ENCODE data around the gene DCAF4.

The DCAF4 gene

GRCh38 chr14:72894623-72895378 is 31.5 kb upstream of the DCAF4 start:
- DNase-seq = no peak

DNA sequence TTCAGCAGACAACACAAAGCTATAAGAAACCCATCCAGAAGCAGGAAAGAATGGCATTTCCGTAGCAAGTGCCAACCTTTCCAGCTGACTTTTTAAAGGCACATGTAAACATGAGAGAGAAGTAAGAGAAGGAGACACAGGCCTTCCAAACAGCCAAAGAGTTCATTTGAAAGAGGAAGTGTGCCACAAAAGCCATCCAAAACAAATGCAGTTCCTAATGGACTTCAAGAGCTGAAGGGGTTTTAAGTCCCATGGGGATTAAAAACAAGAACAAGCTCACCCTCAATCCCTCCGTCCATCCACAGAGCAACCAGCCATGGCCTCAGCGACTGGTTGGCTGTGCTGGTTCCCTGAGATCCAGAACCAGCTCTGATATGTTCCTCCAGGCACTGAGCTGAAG is 27.8 kb upstream of the DCAF4 start:
- no peak for DNase-seq

DNA sequence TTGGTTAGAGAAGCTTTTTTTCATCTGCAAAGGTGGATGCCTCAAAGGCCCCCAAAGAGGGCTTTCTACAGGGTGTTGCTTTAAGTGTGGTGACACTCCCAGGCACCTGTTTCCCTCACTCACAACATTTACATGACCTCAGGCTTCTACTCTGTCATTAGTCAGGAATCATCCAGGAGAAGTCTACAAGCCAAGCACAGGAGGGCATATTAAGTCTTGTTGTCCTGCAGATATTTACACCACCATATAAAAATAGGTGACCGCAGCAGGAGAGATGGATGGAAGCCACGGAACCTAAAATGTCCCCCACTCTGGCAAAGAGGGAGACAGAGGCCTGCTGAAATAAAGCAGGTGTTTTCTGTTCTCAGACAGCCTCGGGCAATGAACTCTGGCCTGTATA is 24.9 kb upstream of the DCAF4 start:
- no peak for DNase-seq

DNA sequence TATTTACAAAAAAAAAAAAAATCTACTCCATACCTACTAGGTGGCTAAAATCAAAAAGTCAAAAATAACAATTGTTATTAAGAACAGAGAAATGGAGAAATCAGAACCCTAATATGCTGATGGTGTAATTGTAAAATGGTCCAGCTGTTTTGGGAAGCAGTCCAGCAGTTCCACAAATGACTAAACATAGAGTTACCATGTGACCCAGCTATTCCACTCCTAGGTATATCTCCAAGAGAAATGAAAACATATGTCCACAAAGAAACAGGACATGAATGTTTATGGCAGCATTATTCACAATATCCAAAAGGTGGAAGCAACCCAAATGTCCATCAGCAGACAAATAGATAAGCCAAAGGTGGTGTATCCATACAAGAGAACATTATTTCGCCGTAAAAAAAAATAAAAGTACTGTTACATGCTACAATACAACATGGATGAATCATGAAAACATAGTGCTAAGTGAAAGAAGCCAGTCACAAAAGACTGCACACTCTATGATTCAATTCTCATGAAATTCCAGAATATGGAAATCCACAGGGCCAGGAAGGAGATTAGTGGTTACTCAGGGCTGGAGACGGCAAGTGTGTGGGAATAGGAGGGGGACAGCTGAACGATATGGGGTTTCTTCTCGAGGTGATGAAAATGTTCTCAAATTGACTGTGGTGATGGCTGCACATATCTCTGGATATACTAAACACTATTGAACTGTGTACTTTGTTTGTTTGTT is 23.3 kb upstream of the DCAF4 start:
- DNase-seq = no peak

GRCh38 chr14:72903716-72904115 is 22.5 kb upstream of the DCAF4 start:
- no peak for DNase-seq

GRCh38 chr14:72904218-72904617 is 22.0 kb upstream of the DCAF4 start:
- no peak for DNase-seq

GRCh38 chr14:72904840-72905561 is 21.3 kb upstream of the DCAF4 start:
- DNase-seq = no peak

DNA sequence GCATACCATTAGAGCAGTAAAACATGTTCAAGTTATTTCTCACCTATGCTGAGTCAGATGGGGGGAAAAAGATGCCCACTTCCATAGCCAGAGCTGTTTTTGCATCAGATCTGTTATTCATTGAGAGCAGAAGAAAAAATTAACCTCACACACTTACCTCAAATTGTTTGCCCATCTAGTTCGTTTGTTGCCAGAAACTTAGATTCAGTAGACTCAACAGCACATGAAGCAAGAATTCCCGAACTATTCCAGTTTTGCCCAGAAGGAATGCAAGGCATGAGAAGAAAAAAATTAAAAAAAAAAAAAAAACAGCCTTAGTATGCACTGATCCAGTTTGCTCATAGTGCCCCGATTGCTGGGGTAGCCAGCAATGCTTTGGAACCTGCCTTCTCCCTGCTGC is 19.9 kb upstream of the DCAF4 start:
- DNase-seq = no peak

DNA sequence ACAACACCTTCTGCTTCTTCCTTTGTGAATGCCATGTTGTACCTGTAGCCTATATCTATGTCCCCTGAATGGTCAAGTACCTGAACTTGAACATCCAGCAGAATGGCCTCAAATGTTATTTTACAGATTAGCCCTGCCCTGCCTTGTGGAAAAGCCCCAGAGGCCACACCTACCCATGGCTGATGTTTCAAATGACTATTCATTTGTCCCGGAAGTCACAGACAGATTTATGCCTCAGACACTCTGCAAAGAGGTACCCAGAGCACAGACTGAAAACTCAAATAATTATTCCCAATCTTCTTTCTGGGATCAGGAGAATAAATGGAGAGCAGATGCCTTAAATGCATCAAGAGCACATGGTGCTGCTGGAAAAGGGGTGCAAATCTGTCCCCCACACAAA is 19.4 kb upstream of the DCAF4 start:
- DNase-seq = no peak

DNA sequence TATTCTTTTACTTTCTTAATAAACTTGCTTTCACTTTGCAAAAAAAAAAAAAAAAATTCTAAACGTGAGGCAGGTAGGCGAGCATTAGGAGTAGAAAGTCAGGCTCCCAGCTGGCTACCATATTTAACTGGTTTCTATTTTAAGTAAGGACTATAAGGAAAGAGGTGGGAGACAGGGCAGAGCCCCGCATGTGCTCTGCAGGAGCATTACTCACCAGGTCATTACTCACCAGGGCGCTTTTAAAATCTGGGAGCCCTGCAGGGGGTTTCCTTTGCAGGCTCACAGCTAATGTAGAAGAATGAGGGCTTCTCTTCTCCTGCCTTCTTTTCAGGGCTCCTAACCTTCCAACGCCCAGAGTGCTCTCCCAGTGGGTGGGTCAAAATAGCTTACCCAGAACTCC is 18.4 kb upstream of the DCAF4 start:
- no peak for DNase-seq

DNA sequence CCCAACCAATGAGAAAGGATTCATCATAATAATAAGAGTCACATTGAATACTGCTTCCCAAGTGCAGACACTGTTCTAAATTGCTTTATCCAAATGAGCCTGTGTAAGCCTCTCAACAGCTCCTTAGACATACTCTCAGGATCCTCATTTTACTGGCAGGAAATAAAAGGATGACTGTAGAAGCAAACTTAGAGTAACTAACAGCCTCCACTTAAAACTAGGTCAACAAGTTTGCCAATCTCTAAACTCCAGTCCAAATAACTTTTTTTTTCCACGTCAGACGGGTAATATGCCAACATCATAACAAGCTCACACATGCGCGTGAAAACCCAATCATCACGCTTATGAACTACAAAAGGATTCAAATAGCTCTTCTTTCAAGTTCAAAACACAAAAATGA is 17.1 kb upstream of the DCAF4 start:
- no peak for DNase-seq

- no peak for DNase-seq
Measured at GRCh38 chr14:72913809-72914208, 12.5 kb upstream of the DCAF4 start.

GRCh38 chr14:72916174-72916573 is 10.1 kb upstream of the DCAF4 start:
- DNase-seq = no peak

DNA sequence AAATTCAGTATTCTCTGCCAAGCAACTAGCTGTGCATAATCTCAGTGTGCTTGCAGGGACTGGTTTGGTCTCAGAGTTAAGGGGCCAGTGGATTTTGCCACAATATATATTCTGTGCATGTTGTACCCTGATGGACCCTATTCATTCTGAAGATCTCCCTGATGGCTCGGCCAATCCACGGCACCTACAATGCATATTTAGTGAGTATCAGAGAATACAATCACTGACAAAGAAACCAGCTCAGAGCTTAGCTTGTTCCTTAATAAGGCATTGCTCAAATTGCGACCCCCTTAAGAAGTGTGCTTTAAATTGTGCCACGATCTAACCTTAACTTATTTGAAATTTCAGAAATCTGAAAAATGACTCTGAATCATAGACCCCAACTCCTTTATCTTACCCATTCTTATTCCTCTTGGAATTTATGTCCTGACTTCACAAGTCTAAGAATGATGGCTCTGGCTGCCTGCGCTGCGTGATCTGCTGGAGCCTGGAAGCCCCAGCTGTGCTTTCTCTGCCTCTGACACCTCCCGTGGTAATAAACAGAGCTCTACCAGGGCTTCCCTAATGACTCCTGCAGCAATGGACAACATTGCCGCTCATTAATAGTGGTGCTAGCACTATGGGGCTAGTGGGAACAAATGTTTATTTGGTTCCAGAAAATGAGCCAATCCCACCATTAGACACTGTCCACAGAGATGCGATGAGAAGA is 9.0 kb upstream of the DCAF4 start:
- DNase-seq = no peak

GRCh38 chr14:72920008-72920407 is 6.3 kb upstream of the DCAF4 start:
- no peak for DNase-seq

GRCh38 chr14:72921396-72921795 is 4.9 kb upstream of the DCAF4 start:
- no peak for DNase-seq

DNA sequence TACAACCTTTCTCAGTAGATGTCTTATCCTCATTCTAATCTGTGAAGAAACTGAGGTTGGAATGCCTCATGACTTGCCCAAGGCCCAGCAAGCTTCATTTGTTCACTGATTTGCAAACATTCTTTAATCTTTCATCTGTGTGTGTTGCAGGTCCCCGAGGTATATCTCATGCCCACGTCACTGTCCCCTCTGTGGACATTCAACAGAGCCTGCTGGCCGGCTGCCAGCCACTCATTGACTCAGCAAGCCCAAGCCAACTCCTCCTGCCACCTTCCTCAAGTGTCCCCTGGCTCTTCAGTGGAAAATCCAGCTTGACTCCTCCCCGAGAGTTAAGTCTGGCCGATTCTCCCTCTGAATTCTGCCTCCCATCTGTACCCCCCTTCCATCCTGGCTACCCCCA is 1.9 kb upstream of the DCAF4 start:
- no peak for DNase-seq

GRCh38 chr14:72925171-72925759 is 999 bp upstream of the DCAF4 start:
- no peak for DNase-seq

GRCh38 chr14:72925815-72926291 is 411 bp upstream of the DCAF4 start:
- DNase-seq = peak; percentile 78

GRCh38 chr14:72928872-72929271 is 2.6 kb downstream of the DCAF4 start:
- DNase-seq = no peak

DNA sequence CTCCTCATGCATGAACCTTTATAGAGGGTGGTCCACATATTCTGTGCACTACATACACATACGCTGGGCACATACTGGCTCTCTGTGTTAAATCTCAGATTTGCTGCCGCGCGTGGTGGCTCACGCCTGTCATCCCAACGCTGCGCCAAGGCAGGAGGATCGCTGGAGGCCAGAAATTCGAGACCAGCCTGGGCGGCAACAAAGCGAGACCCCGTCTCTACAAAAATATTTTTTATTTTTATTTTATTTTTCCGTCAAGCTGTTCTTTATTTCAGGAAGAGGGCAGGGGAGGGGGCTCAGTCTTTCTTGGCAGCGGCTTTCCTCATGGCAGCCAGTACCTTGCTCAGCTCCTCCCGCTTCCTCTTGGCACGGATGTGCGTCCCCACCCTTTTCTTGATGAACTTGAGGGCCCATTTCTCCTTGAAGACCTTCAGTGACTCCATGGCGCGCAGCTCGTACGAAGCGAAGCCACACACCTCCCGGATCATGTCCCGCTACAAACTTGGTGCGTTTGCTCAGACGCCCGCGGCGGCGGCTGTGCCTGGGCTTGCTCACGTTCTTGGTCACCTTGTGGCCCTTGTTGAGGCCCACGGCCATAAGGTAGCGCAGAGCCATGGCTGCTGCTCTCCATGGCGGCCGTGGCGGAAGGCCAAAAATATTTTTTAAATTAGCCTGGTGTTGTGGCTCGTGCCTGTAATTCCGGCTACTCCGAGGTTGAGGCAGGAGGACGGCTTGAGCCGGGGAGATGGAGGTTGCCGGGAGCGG is 3.2 kb downstream of the DCAF4 start:
- DNase-seq = no peak

- DNase-seq = no peak
Measured at GRCh38 chr14:72932893-72933292, 6.6 kb downstream of the DCAF4 start.

Measured in activated gamma-delta T cell (primary cell).